Activated CD4-positive, alpha-beta T cell treated with anti-CD3 and anti-CD28 coated beads, Interleukin-2, Interleukin-6, amounts not matched to agents 100 ng/mL and 50 ng/mL, durations not matched to agents 16 hours and 8 hours (primary cell): ENCODE data around the gene BBX.

Experiments used
- DNase-seq: peaks from one replicate; pipeline ENCODE4 v3.0.0-alpha.2; 2020

BBX gene

DNA sequence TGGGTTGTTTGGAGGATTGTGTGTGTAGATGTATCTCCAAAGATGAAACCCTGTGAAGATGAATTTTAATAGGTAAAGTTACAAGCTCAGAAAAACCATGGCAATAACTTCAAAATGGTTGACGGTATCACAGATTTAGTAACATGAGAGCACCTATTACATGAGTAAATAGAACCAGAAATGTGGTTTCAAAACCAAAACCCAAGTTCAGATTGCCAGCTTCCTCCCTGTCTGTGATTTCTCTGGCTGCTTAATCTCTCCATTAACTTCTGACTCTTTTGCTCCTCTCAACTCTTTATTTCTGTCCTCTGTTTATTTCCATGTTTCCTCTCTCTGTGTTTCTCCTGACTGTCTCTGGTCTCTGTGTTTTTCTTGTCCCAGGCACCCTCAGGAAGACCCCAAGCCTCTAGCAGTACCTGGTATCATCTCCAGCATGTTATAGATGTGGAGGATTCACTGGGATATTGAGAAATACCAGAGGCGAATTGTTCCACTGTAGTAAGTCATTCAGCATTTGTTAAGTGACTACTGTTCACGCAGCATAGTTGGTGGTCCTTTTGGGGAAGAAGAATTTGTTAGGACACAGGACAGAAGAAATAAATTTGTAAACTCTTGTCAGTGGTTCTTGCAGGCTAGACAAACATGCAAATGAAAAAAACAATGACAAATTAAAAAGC, 138.8 kb downstream of the BBX start:
- DNase-seq, result peak; percentile 48

DNA sequence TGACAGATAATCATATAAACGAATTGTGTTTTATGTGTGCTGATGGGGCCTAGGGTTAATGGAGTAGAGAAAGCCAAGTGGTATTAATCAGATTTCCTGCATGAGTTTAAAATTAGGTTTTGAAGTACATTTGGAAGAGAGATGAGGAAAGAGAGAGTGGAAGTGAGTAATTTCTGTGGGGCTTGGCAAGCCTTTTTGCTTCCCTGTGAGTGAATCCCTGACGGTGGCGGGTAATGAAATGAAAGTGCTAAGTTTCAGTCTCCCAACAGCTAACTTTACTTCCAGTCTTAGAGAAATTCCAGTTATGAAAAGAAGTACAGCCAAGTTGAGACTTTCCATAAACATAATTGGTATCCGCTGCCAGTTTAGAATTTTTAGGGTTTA, 139.4 kb downstream of the BBX start:
- peak; percentile 53 for DNase-seq

- no peak for DNase-seq
Observed at GRCh38 chr3:107662586-107662985, 139.8 kb downstream of the BBX start.

- no peak for DNase-seq
Observed at GRCh38 chr3:107663266-107663665, 140.5 kb downstream of the BBX start.

DNA sequence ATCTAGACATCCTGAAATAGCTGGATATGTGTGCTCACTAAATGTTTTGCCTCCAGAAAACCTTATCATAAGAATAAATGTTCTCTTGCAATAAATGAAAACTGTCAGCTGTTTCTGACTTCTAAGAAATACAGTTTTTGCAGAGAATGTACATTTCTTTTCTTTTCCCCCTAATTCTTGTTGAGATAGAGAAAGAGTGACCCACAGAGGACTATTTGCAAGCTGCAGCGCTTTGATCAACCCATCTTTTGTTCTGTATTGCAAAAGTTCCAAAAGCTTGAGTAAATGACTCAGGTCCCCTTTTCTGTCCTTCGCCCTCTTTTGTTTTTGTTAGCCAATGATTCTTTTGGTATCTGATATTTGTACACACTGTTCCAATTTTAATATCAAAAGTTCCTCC, 141.9 kb downstream of the BBX start:
- no peak for DNase-seq

- DNase-seq, result no peak
Observed at GRCh38 chr3:107665351-107665750, 142.6 kb downstream of the BBX start.

- no peak for DNase-seq
Observed at GRCh38 chr3:107666853-107667252, 144.1 kb downstream of the BBX start.

- DNase-seq, result no peak
Observed at GRCh38 chr3:107668416-107668815, 145.7 kb downstream of the BBX start.

DNA sequence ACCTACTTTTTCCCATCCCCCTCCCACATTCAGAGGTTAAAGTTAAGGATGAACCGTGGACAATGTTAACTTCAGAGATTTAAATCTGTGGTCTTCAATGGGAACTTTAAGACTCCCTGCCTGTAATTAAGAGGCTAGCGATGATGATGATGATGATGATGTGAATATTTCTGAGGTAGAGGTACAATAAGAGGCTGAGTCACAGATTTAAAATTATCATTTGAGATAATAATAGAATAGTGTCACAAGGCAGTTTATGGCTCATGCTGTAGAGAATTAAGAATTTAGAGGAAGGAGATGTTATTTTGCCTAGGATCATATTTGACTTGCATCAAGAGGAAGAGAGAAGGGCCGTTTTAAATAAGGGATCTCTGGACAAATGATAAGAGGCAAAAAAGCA, 146.2 kb downstream of the BBX start:
- DNase-seq, result no peak

DNA sequence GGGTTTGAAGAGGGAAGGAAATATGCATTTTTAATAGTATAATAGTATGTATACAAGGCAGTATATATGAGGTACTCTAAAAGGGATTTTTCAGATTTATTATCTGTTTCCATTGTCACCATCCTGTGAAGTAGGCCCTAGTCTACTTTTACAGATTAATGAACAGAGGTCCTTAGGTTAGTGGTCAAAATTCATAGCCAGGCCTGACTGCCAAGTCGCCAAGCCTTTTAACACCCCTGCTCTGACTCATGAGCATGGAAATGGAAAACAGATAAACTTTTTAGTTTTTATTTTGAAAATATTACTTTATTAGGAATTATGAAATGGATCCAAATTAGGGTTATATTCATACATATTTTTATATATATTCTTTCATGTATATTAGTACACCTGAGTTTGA, 146.9 kb downstream of the BBX start:
- DNase-seq, result no peak

GRCh38 chr3:107670986-107671385, 148.2 kb downstream of the BBX start:
- DNase-seq, result no peak

DNA sequence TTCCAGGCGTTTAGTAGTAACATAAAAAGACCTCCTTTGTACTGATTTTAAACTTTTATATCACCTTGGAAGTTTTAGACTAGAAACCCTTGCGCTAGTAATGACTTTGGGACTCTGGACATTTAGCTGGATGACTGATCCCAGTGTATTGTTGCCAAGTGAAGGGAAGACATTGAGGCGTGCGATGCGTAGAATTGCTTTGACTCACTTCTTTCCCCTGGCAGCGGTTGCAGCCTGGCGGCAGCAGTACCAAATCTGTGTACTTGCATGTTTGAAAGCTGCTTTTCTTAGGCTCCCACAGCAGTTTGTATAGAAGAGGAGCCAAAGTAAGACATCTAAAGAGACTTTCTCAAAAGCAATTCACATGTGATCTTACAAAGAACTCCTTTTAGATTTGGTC, 151.6 kb downstream of the BBX start:
- no peak for DNase-seq

DNA sequence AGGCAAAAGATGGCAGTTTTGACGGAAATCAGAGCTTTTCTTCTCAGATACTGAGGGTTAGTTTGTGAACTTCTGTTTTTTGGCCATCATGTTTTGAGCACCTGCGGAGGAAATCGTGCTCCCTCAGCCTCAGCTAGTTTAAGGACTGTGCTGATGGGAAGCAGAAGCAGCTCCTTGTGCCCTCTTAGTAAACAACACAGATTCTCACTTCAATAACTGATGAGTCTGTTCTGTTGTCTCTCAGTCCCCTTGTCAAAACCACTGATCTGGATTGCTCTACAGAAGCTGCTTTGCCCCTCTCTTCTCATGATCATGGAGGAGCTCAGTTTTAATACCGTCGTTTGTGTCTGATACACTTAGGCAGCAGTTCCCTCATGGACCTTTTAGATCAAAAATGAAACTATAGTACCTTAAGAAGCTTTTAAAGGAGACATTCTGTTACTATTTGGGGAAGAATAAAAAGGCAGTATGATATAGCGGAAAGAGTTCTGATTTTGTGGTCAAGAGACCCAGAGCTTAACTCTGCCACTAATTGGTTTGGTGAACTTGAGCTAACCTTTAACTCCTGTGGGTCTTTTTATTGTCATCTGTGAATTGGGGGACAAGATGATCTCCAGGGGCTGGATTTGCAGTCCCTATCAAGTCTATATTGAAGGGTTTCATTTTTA, 152.6 kb downstream of the BBX start:
- no peak for DNase-seq

- peak; percentile 20 for DNase-seq
Observed at GRCh38 chr3:107676469-107677309, 153.9 kb downstream of the BBX start.

DNA sequence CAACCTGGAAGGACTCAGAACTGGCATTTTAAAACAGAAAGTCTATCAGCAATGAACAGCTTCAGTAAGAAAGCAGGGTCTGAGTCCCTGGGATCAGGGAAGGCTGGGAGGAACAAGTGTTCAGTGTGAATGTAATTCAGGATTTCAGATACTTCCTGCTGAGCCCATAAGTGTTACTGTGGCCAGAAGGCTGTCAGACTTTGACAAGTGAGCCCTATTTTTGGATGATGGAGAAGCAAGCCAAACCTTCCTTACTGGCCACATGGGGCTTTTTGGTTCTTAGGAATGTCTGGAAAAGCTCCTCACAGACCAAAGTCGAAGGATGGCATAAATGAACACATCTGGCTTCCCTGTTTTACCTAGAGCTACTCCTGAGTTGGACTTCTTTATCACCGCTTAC, 157.2 kb downstream of the BBX start:
- DNase-seq, result no peak

DNA sequence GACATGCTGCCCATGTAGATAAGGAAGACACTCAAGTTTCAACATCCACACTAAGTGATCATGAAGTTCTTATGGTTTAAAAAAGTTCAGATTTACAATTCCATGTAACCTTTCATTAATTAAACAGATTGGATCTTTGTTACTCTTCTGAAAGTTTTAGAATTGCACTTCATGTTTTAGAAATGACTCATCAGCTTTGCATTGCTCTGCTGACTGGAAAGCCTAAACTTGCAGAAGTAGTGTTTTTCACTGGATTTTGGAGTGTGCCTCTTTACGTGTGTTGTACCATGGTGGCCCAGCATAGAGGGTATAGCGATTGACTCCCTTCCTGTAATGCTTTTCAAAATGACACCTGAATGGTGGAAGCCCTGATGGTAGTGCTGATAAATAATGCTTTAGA, 157.9 kb downstream of the BBX start:
- DNase-seq, result peak; percentile 35

DNA sequence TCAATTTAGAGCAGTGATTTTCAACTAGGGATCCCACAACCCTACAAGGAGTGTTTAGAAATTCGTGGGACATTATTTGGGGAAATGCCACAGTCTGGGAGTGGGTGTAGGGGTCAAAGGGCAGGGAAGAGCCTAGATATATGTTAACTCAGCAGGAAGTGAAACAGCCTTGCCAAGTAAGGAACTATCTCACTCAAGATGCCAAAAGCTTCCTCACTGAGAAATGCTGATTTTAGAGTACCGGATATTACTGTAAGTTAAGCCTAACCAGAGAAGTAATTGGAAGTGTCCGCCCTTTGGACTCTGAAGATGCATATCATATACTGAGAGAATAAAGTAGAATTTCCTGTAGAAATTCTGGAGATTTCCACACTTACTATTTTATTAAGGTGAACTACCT, 158.6 kb downstream of the BBX start:
- no peak for DNase-seq

DNA sequence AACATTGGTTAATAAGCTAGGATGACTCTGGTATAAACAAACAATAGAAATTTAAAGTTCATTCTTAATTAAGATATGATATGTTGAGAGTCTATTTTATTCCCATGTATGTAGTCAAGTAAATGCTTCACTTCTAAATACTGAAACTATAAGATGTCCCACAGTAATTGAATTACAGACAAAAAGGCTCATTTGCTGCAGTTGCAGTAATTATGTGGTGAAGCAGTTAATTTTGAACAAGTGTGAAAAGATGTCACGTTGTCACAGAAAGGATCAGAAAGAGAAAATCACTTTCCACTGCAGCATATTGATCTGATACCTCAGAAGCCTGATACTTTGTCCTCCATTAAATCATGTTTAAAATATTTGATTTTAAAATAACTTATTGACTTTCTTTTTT, 159.8 kb downstream of the BBX start:
- no peak for DNase-seq

- DNase-seq, result no peak
Observed at GRCh38 chr3:107683447-107683846, 160.7 kb downstream of the BBX start.

DNA sequence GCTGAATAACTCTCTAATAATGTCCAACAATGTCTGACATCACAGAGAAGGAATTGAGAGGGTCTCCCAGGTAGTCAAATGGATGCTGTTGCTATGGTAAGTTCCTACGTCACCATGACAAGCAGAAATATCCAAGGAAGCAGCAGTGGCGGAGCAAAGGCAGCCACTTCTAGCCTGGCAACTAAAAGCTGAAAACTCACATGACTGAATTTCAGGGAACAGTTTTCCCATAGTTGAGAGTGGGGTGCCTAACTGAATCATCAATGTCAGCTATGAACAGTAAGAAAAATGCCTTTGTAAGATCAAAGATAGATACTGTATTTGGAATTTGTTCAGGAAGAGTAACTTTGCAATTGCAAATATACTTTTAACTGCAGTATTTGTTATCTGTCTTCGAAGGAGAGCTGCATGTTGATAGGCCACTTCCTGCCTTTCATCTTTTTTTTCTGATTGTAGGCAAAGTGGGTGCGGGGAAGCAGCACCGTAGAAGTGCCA, 161.7 kb downstream of the BBX start:
- DNase-seq, result no peak

GRCh38 chr3:107685383-107685782, 162.6 kb downstream of the BBX start:
- DNase-seq, result no peak

- DNase-seq, result no peak
Observed at GRCh38 chr3:107687056-107687581, 164.4 kb downstream of the BBX start.

DNA sequence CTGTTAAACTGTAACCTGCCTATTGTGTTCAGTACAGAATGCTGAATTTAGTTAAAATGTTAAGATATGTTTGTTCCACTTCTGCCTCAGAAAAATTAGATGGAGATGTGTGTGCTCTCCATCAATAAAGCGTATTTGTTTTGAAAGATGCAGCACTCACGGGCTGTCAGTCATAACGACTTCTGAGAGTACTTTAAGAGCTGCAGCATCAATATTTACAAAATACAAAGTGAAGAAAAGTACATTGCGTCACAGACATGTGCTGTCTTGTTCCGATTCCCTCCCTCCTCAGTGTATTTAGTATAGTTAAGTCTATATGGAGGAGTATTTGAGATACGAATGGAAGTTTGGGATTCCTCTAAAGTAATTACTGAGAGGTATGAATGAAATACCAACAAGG, 166.6 kb downstream of the BBX start:
- no peak for DNase-seq
